Stomach (tissue), 9 donors: ENCODE measurements around the gene RAB3C. TPM values are rescaled to one million over a fixed set of nuclear protein-coding genes. Genes with fewer than 3 reads are reported as not detected.

Source experiments
- DNase-seq, 2 donors: peaks; one replicate each; pipeline versions ENCODE4 v3.0.0 to v3.0.0-alpha.2; 2013 to 2019
- H3K27ac ChIP-seq, 5 donors: fragments of 200-600 bp in 4 of 5; sonication (generic) in 4 of 5; one replicate each; pipeline ENCODE4 v1.5.1; 2013 to 2019; ENCODE audit warnings: mild to moderate bottlenecking in 1 of 5, moderate library complexity in 1 of 5
- H3K27me3 ChIP-seq, 3 donors: fragments of 200-600 bp; sonication (generic); one replicate each; pipeline ENCODE4 v1.5.1; 2017 to 2019; ENCODE audit warnings: mixed run types in 1 of 3
- H3K36me3 ChIP-seq, 4 donors: fragments of 200-600 bp; sonication (generic); 1 replicate in 3 of 4; 2 replicates in 1 of 4; pipeline ENCODE4 v1.5.1; 2016 to 2019
- H3K4me1 ChIP-seq, 4 donors: fragments of 200-600 bp; sonication (generic); one replicate each; pipeline ENCODE4 v1.5.1; 2016 to 2019
- H3K4me3 ChIP-seq, 4 donors: fragments of 200-600 bp; sonication (generic) in 3 of 4; one replicate each; pipeline ENCODE4 v1.5.1; 2016 to 2019; ENCODE audit warnings: mild to moderate bottlenecking in 1 of 4
- H3K9me3 ChIP-seq, 4 donors: fragments of 200-600 bp; sonication (generic); one replicate each; pipeline ENCODE4 v1.5.1; 2016 to 2019
- EP300 ChIP-seq: sonication (generic); formaldehyde crosslinking; IDR thresholded peaks from one replicate; pipeline ENCODE4 v1.6.1; 2017; ENCODE audit warnings: antibody characterized with exemption
- POLR2A ChIP-seq, 4 donors: fragments of 450-650 bp; IDR thresholded peaks; one replicate each; pipeline ENCODE4 v1.6.1; 2016; ENCODE audit warnings: antibody characterized with exemption in 4 of 4, control low read depth in 2 of 4, mild to moderate bottlenecking in 1 of 4, moderate library complexity in 1 of 4
- POLR2AphosphoS5 ChIP-seq, 3 donors: sonication (generic); formaldehyde crosslinking; IDR thresholded peaks; one replicate each; pipeline ENCODE4 v1.6.1; 2016; ENCODE audit warnings: antibody characterized with exemption in 3 of 3
- WGBS, 5 donors: extraction: QIAGEN DNeasy Blood & Tissue Kit in 3 of 5; methylation state at CpG; one replicate each; pipeline versions ENCODE4 v1.1.5 to v1.1.7; 2013 to 2018; 5-methylcytosine and 5-hydroxymethylcytosine counted together
- intact Hi-C: fragments of 100-400 bp; cut with DNase I; formaldehyde crosslinking; loops from one replicate; pipeline ENCODE4 v1.15.1; 2023; ENCODE audit warnings: low total_unique reads
- polyA plus RNA-seq, 3 donors: library from polyadenylated mRNA; stranded (reverse); fragments of 200-250 nt; gene quantifications; one replicate each; pipeline ENCODE4 v1.2.3, GENCODE V29; 2013
- total RNA-seq, 5 donors: library from RNA; depleted of rRNA; stranded (reverse); fragments of >200 nt; gene quantifications; one replicate each; pipeline versions ENCODE4 v1.1.0 to v1.2.3, GENCODE V29; 2014 to 2016
- TF ChIP-seq, protein P1 (sequence below), 7 experiments: fragments of 450-650 bp in 4 of 7; fragments of 200-600 bp in 3 of 7; sonication (generic) in 3 of 7; IDR thresholded peaks; one replicate each; pipeline ENCODE4 v1.5.1; 2016 to 2019; ENCODE audit warnings: antibody characterized with exemption in 7 of 7, control low read depth in 2 of 7, mild to moderate bottlenecking in 1 of 7
- donor health status: healthy with polysubstance abuse.
- donor health status: Bipolar disorder and iron deficiency.
- donor health status: healthy.

RAB3C gene
- total and polyA plus RNA-seq, 8 donors, result 0.31 to 7.9 (median 2.2) TPM; not detected in 3

DNA sequence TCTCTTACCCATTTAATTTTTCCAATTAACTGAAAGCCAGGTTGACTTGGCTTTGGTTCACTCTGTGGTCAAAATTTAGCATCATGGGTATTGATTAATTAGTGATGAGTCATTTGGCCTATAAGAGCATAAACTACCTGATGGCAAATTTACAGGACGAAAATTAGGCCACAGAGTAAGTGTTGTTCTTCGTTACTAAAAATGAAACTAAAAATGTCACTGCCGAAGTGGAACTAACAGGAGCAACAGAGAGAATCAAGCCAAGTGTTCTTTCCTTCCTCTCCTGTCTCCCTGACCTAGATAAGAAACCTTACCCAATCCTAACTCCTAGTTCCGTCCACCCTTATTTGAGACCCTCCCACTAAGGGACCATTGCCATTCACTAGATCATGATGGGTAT lies 176.9 kb downstream of the RAB3C start:
- H3K27ac ChIP-seq, result peak overlapping the region in 2 of 5 donors; percentile 38 to 57
- H3K4me3 ChIP-seq, result peak overlapping the region; percentile 18 to 30 (median 22)

GRCh38 chr5:58760222-58760621 lies 177.3 kb downstream of the RAB3C start:
- Histone ChIP-seq H3K4me3 (peak overlapping the region; percentile 18 to 30 (median 22)), H3K27me3 (no peaks in the 10 kb centered on the region)

More for the DNA sequence above, 176.9 kb downstream of the RAB3C start:
- Histone ChIP-seq H3K4me1 (peaks cover 0 to 19% (median 12%) of the 10 kb centered on the region in 4 donors), H3K36me3 (no peaks in the 10 kb centered on the region), H3K9me3 (no peaks in the 10 kb centered on the region), H3K27me3 (no peaks in the 10 kb centered on the region)
- TF ChIP-seq EP300 (no peak), POLR2A (IDR thresholded peaks at IDR 0.05) (no peak), POLR2AphosphoS5 (IDR thresholded peaks at IDR 0.05) (no peak)
- TF ChIP-seq, protein P1, sequence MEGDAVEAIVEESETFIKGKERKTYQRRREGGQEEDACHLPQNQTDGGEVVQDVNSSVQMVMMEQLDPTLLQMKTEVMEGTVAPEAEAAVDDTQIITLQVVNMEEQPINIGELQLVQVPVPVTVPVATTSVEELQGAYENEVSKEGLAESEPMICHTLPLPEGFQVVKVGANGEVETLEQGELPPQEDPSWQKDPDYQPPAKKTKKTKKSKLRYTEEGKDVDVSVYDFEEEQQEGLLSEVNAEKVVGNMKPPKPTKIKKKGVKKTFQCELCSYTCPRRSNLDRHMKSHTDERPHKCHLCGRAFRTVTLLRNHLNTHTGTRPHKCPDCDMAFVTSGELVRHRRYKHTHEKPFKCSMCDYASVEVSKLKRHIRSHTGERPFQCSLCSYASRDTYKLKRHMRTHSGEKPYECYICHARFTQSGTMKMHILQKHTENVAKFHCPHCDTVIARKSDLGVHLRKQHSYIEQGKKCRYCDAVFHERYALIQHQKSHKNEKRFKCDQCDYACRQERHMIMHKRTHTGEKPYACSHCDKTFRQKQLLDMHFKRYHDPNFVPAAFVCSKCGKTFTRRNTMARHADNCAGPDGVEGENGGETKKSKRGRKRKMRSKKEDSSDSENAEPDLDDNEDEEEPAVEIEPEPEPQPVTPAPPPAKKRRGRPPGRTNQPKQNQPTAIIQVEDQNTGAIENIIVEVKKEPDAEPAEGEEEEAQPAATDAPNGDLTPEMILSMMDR (IDR thresholded peaks at IDR 0.05), result no peak
- WGBS, 5 donors, result 11 to 33% (median 16%) methylated on average over 4 of the region's 4 CpGs
- intact Hi-C loops, result no loop called here
- no peak for DNase-seq

GRCh38 chr5:58761407-58761806 lies 178.5 kb downstream of the RAB3C start:
- Histone ChIP-seq H3K9me3 (no peaks in the 10 kb centered on the region), H3K36me3 (no peaks in the 10 kb centered on the region), H3K27me3 (no peaks in the 10 kb centered on the region), H3K4me3 (no peak overlapping the region), H3K4me1 (peaks cover 0 to 19% (median 12%) of the 10 kb centered on the region in 4 donors), H3K27ac (no peak overlapping the region)
- TF ChIP-seq POLR2A (IDR thresholded peaks at IDR 0.05) (no peak), EP300 (no peak), POLR2AphosphoS5 (IDR thresholded peaks at IDR 0.05) (no peak)
- TF ChIP-seq, protein P1 (IDR thresholded peaks at IDR 0.05), result no peak
- DNase-seq, result no peak
- intact Hi-C loops, result no loop called here

More at GRCh38 chr5:58760222-58760621, 177.3 kb downstream of the RAB3C start:
- Histone ChIP-seq H3K4me1 (peaks cover 0 to 19% (median 12%) of the 10 kb centered on the region in 4 donors), H3K27ac (peak overlapping the region in 1 of 5 donors; percentile 57), H3K9me3 (no peaks in the 10 kb centered on the region), H3K36me3 (no peaks in the 10 kb centered on the region)
- intact Hi-C loops, result no loop called here
- no peak for TF ChIP-seq EP300
- no peak for DNase-seq
- 74 to 94% (median 90%) methylated on average over 2 of the region's 2 CpGs for WGBS, 5 donors

DNA sequence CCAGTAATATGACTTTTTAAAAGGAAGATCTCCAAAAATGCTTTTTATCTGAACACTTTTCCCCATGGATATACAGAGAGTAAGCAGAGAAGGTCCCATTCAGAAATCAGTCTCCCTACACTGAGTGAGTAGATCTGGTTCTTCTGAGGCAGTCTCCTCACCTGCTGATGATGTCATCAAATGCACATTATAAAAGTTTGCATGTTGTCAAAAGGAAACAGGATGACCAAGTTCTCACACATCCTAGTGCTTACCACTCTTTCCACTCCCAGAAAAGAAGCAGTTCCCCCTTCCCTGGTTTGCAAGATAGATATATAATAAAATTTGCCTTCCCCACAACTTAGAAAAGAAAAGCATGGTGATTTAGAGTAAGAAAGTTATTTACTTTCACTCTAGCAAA lies 180.5 kb downstream of the RAB3C start:
- no peak for DNase-seq
- H3K27me3 ChIP-seq, result no peaks in the 10 kb centered on the region
- H3K9me3 ChIP-seq, result no peaks in the 10 kb centered on the region
- H3K4me1 ChIP-seq, result peaks cover 0 to 19% (median 12%) of the 10 kb centered on the region in 4 donors
- H3K4me3 ChIP-seq, result no peak overlapping the region
- intact Hi-C loops, result no loop called here
- H3K36me3 ChIP-seq, result no peaks in the 10 kb centered on the region
- TF ChIP-seq POLR2A (IDR thresholded peaks at IDR 0.05), result no peak
- TF ChIP-seq EP300, result no peak
- TF ChIP-seq POLR2AphosphoS5 (IDR thresholded peaks at IDR 0.05), result no peak
- TF ChIP-seq, protein P1 (IDR thresholded peaks at IDR 0.05), result no peak
- H3K27ac ChIP-seq, result no peak overlapping the region

GRCh38 chr5:58764199-58764598 lies 181.3 kb downstream of the RAB3C start:
- intact Hi-C loops, result no loop called here
- TF ChIP-seq EP300 (no peak), POLR2AphosphoS5 (IDR thresholded peaks at IDR 0.05) (no peak), POLR2A (IDR thresholded peaks at IDR 0.05) (no peak)
- TF ChIP-seq, protein P1 (IDR thresholded peaks at IDR 0.05), result no peak
- Histone ChIP-seq H3K4me3 (no peak overlapping the region), H3K27ac (no peak overlapping the region), H3K36me3 (no peaks in the 10 kb centered on the region), H3K4me1 (peaks cover 0 to 16% (median 10%) of the 10 kb centered on the region in 4 donors), H3K9me3 (no peaks in the 10 kb centered on the region), H3K27me3 (no peaks in the 10 kb centered on the region)
- 76 to 88% (median 84%) methylated on average over 3 of the region's 3 CpGs for WGBS, 5 donors
- no peak for DNase-seq
